Measurements from ENCODE around the gene TMEM9.

GRCh38 chr1:201173736-201174135 lies 19.5 kb upstream of the TMEM9 start:
- TF ChIP-seq SUZ12 (IDR thresholded peaks at IDR 0.05; ENCODE audit: extremely low read depth, insufficient read depth, insufficient read length) (no peak), ZNF274 (IDR thresholded peaks at IDR 0.05; ENCODE audit: low read depth, low read length) (no peak)

All from NT2/D1 (cell line).